ENCODE results near the gene BEND5. TPM values are rescaled to one million over a fixed set of nuclear protein-coding genes. Genes with fewer than 3 reads are reported as not detected.

BEND5 gene
- total RNA-seq, 1 experiment from 2014 or later: not detected

DNA sequence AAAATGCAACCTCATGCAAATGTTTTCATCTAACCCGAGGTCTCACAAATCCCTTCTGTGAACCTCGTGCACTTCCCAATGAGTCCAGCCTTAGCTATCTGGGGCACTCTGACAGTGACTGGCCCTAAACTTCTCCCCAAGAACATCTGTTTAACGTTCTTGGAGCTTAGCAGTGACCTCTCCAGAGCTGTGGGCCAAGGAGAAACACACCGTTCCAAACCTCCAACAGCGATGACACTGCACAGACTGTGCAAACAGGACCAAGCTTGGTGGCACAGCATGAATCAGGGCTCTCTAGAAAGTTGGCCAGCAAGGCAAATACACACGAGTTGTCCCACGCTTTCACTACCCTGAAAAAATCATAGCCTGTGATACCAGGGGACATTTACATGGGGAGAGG is 15.8 kb downstream of the BEND5 start:
- intact Hi-C loops (cut with micrococcal nuclease; ENCODE audit: unreplicated experiment): no loop called here
- no peaks in the 10 kb centered on the region for H3K36me3 ChIP-seq (ENCODE audit: low read depth)
- H4K20me1 ChIP-seq (ENCODE audit: insufficient read depth): no peaks in the 10 kb centered on the region
- no peak overlapping the region for H3K4me2 ChIP-seq
- H3K27me3 ChIP-seq (ENCODE audit: insufficient read depth, low read depth): 0 out of 2 replicates have a peak, but pooled peaks cover 12% of the 10 kb centered on the region
- H2AFZ ChIP-seq: no peak overlapping the region
- TF ChIP-seq EZH2 (IDR thresholded peaks at IDR 0.05; ENCODE audit: low read depth): no peak
- H3K9me2 ChIP-seq (ENCODE audit: insufficient read depth): 0 out of 2 replicates have a peak, but pooled peaks cover 4% of the 10 kb centered on the region
- POLR2A ChIA-PET (ENCODE audit: unreplicated experiment): no interaction called here
- DNase-seq: no peak
- no peaks in the 10 kb centered on the region for H3K79me2 ChIP-seq (ENCODE audit: low read depth)
- no peaks in the 10 kb centered on the region for H3K9me3 ChIP-seq (ENCODE audit: insufficient read depth, low read depth)
- no TSS peak for BruUV-seq (replicated peaks)
- H3F3A ChIP-seq (ENCODE audit: insufficient read depth, low read depth): no peaks in the 10 kb centered on the region
- H3K4me3 ChIP-seq: no peak overlapping the region
- no peaks in the 10 kb centered on the region for H3K4me1 ChIP-seq (replicated peaks; ENCODE audit: insufficient read depth)
- CTCF ChIA-PET: no interaction called here
- H3K27ac ChIP-seq: no peak overlapping the region

DNA sequence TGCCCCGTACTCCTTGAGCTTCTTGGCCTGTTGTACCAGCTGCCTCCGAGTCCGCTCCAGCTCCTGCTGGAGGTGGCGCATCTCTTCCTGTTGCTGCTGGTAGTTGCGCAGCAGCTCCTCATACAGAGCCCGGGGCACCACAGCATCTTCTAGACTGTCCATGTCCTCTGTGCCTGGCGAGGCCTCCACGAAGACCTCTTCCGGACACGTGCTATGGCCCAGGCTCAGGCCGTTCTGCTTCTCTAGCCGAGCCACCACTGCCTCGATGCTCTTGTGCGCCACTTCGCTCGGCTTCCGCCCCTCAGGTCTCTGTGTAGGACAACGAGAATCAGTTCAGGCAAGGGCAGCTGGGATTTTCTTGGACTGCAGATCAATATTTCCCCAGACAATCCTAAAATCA is 17.7 kb downstream of the BEND5 start:
- 0 out of 2 replicates have a peak, but pooled peaks cover 4% of the 10 kb centered on the region for H3K9me2 ChIP-seq (ENCODE audit: insufficient read depth)
- H3F3A ChIP-seq (ENCODE audit: insufficient read depth, low read depth): no peaks in the 10 kb centered on the region
- ChIA-PET CTCF (no interaction called here), POLR2A (ENCODE audit: unreplicated experiment) (no interaction called here)
- no peak overlapping the region for H2AFZ ChIP-seq
- no peaks in the 10 kb centered on the region for H4K20me1 ChIP-seq (ENCODE audit: insufficient read depth)
- no peaks in the 10 kb centered on the region for H3K4me1 ChIP-seq (replicated peaks; ENCODE audit: insufficient read depth)
- TF ChIP-seq, protein P1, sequence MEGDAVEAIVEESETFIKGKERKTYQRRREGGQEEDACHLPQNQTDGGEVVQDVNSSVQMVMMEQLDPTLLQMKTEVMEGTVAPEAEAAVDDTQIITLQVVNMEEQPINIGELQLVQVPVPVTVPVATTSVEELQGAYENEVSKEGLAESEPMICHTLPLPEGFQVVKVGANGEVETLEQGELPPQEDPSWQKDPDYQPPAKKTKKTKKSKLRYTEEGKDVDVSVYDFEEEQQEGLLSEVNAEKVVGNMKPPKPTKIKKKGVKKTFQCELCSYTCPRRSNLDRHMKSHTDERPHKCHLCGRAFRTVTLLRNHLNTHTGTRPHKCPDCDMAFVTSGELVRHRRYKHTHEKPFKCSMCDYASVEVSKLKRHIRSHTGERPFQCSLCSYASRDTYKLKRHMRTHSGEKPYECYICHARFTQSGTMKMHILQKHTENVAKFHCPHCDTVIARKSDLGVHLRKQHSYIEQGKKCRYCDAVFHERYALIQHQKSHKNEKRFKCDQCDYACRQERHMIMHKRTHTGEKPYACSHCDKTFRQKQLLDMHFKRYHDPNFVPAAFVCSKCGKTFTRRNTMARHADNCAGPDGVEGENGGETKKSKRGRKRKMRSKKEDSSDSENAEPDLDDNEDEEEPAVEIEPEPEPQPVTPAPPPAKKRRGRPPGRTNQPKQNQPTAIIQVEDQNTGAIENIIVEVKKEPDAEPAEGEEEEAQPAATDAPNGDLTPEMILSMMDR (conservative IDR thresholded peaks at IDR 0.05): no peak
- no peak for TF ChIP-seq EZH2 (IDR thresholded peaks at IDR 0.05; ENCODE audit: low read depth)
- DNase-seq: no peak
- no peak overlapping the region for H3K27ac ChIP-seq
- intact Hi-C loops (cut with micrococcal nuclease; ENCODE audit: unreplicated experiment): no loop called here
- H3K36me3 ChIP-seq (ENCODE audit: low read depth): no peaks in the 10 kb centered on the region
- H3K9me3 ChIP-seq (ENCODE audit: insufficient read depth, low read depth): no peaks in the 10 kb centered on the region
- no peak overlapping the region for H3K4me2 ChIP-seq
- H3K27me3 ChIP-seq (ENCODE audit: insufficient read depth, low read depth): peaks cover 26% of the 10 kb centered on the region; the same call in 1 of the 2 replicates
- BruUV-seq (replicated peaks): no TSS peak
- no peak overlapping the region for H3K4me3 ChIP-seq
- no peaks in the 10 kb centered on the region for H3K79me2 ChIP-seq (ENCODE audit: low read depth)

DNA sequence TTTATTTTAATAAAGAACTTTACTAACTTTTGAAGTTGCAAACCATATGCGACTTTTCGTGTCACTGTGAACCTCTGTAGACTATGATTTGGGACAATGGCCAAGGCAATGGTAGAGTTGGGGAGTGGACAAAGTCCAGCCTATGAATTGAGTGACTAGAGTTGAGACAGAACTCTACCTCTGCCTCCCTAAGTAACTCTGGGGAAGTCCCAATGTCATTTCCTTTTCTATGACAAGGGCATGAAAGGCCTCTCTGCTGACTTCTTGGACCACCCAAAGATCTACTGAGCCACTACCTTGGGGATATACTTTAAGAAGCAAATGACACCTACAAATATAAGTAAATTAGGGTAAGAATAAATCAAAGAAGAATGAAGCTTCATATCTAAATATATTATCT is 19.3 kb downstream of the BEND5 start:
- DNase-seq: no peak
- CTCF ChIA-PET: no interaction called here
- H3K27ac ChIP-seq: no peak overlapping the region
- 0 out of 2 replicates have a peak, but pooled peaks cover 4% of the 10 kb centered on the region for H3K9me2 ChIP-seq (ENCODE audit: insufficient read depth)
- no peaks in the 10 kb centered on the region for H3K4me1 ChIP-seq (replicated peaks; ENCODE audit: insufficient read depth)
- POLR2A ChIA-PET (ENCODE audit: unreplicated experiment): no interaction called here
- no peak overlapping the region for H3K4me2 ChIP-seq
- H4K20me1 ChIP-seq (ENCODE audit: insufficient read depth): no peaks in the 10 kb centered on the region
- no peaks in the 10 kb centered on the region for H3K9me3 ChIP-seq (ENCODE audit: insufficient read depth, low read depth)
- TF ChIP-seq, protein P1 (conservative IDR thresholded peaks at IDR 0.05): no peak
- TF ChIP-seq EZH2 (IDR thresholded peaks at IDR 0.05; ENCODE audit: low read depth): no peak
- no TSS peak for BruUV-seq (replicated peaks)
- no peaks in the 10 kb centered on the region for H3K36me3 ChIP-seq (ENCODE audit: low read depth)
- no peak overlapping the region for H3K4me3 ChIP-seq
- peaks cover 31% of the 10 kb centered on the region; the same call in 1 of the 2 replicates for H3K27me3 ChIP-seq (ENCODE audit: insufficient read depth, low read depth)
- H3F3A ChIP-seq (ENCODE audit: insufficient read depth, low read depth): no peaks in the 10 kb centered on the region
- intact Hi-C loops (cut with micrococcal nuclease; ENCODE audit: unreplicated experiment): no loop called here
- H3K79me2 ChIP-seq (ENCODE audit: low read depth): no peaks in the 10 kb centered on the region
- H2AFZ ChIP-seq: no peak overlapping the region

DNA sequence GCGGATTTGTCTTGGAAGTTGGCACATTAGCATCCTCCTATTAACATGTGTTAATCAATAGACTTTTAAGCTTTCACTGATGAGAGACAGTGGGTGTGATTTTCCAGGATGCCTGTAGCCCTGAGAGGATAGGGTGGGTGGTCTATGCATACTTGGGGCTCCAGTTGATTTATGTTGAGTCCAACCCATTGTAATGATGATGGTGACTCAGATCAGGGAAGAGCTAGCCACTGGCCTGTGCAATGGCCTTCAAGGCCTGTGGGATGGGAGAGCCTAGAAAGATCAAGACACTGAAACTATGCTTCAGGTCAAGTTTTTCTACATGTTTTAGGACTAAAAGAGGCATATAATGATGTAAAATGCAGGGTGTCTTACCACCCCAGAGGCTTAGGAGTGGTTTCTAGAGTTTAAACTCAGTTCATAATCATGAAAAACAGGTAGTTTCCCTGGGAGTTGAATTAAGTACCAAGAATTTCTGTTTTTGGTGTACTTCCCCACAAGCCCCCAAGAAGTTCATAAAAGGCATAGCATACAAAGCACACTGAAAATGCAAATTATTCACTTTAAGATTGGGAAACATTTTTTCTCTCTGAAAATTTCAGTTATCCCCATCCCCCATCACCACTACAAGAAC is 19.9 kb downstream of the BEND5 start:
- POLR2A ChIA-PET (ENCODE audit: unreplicated experiment): no interaction called here
- no peak overlapping the region for H2AFZ ChIP-seq
- H3K27ac ChIP-seq: no peak overlapping the region
- H3K9me2 ChIP-seq (ENCODE audit: insufficient read depth): 0 out of 2 replicates have a peak, but pooled peaks cover 4% of the 10 kb centered on the region
- intact Hi-C loops (cut with micrococcal nuclease; ENCODE audit: unreplicated experiment): no loop called here
- no peak overlapping the region for H3K4me3 ChIP-seq
- CTCF ChIA-PET: no interaction called here
- H3K27me3 ChIP-seq (ENCODE audit: insufficient read depth, low read depth): peaks cover 34% of the 10 kb centered on the region; the same call in 1 of the 2 replicates
- no peaks in the 10 kb centered on the region for H3K9me3 ChIP-seq (ENCODE audit: insufficient read depth, low read depth)
- no peaks in the 10 kb centered on the region for H3K79me2 ChIP-seq (ENCODE audit: low read depth)
- TF ChIP-seq, protein P1 (conservative IDR thresholded peaks at IDR 0.05): no peak
- no peak for TF ChIP-seq EZH2 (IDR thresholded peaks at IDR 0.05; ENCODE audit: low read depth)
- no peak overlapping the region for H3K4me2 ChIP-seq
- no peaks in the 10 kb centered on the region for H3F3A ChIP-seq (ENCODE audit: insufficient read depth, low read depth)
- no peaks in the 10 kb centered on the region for H4K20me1 ChIP-seq (ENCODE audit: insufficient read depth)
- H3K4me1 ChIP-seq (replicated peaks; ENCODE audit: insufficient read depth): no peaks in the 10 kb centered on the region
- H3K36me3 ChIP-seq (ENCODE audit: low read depth): no peaks in the 10 kb centered on the region
- DNase-seq: no peak
- BruUV-seq (replicated peaks): no TSS peak

Data from PC-9 (cell line).